HG02840 (cell line): ENCODE measurements around the gene GIT2.
"Not testable (repeated sequence)": the region's sequence is repeated elsewhere in the genome, so short reads cannot be mapped to it uniquely, and the experiment has no call there.

Source experiments
- ATAC-seq: cut with Tn5 transposase; IDR thresholded peaks from one replicate; pipeline ENCODE4 v1.9.1; 2021; ENCODE audit warnings: mild to moderate bottlenecking, moderate library complexity, moderate number of reproducible peaks; ENCODE audit not compliant: unreplicated experiment, low FRiP score

GIT2 gene

DNA sequence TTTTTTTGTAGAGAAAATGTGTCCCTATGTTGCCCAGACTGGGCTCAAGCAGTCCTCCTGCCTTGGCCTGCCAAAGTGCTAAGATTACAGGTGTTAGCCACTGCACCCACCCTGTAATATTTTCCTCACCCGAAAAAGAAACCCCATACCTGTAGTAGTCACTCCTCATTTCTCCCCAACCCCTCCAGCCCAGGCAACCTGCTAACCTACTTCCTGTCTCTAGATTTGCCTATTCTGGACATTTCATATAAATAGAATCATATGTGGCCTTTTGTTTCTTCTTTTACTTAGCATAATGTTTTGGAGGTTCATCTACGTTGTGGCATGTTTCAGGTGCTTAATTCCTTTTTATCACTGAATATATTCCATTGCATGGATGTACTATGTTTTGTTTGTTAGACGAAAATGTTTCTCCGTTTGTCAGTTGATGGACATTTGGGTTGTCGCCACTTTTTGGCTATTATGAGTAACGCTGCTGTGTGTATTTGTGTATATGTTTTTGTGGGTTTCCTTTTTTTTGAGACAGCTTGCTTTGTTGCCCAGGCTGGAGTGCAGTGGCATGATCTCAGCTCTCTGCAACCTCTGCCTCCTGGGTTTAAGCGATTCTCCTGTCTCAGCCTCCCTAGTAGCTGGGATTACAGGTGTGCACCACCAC, 9.3 kb upstream of the GIT2 start:
- no peak for ATAC-seq

- ATAC-seq: no peak
These were observed 8.4 kb upstream of the GIT2 start for GRCh38 chr12:110004598-110004997.

DNA sequence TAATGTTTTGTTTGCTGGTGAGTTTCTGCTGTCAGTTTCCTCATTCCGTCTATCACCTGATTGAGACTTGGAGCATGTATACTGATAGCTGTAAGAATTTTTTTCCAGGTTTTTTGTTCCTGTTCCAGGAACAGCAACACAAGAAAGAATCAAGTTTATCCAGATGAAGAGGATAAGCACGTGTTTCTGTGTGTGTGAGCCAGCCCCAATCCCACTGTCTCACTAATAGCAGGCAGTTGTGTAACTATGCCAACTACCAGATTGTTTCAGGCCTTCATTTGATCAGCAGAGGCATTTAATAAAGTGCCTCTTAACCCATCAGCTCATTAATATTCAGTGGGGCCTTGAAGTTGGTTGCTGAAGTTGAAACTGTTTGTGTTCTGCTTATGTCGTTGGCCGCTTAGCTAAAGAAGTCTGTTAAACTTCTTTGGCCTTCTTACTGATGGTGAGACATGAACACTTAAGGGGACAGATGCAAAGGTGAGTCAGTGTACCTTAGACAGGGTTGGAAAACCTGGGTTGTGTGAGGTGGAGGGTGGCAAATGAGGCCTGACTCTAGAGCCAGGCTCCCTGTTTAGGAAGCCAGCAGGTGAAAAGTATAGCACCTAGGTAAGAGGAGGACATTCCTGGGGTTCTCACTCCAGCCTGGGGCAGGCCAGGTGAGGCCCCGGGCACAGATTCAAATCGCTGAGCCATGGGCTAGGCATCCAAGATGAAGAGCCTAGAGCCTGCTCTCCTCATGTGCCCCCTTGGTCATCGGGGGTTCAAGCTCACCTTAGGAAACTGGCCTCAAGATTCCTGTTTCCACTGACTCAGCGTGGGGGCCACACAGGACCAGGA, 6.7 kb upstream of the GIT2 start:
- no peak for ATAC-seq

- no peak for ATAC-seq
These were observed 5.4 kb upstream of the GIT2 start for GRCh38 chr12:110001596-110001995.

DNA sequence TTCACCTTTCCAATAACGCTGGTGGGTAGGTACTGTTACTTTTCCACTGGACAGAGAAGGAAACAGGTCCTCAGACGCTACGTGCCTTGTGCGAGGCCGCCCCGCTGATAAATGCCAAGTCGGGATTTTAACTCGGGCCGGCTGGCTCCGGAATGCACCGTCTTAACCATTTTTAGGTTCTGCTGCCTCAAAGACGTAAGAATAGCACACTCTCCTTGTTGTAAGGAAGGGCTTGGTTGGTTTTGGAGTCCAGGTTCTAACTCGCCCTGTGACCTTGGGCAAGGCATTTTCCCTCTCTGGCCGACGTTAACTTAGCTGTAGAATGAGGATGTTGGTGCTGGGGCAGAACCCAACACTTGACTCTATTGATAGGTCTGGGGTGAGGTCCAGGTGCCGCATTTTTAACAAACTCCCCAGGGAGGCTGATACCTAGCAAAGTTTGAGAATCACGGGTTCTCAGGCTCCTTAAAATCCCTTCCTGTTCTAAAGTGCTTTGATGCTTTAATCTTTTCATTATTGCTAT, 3.9 kb upstream of the GIT2 start:
- no peak for ATAC-seq

DNA sequence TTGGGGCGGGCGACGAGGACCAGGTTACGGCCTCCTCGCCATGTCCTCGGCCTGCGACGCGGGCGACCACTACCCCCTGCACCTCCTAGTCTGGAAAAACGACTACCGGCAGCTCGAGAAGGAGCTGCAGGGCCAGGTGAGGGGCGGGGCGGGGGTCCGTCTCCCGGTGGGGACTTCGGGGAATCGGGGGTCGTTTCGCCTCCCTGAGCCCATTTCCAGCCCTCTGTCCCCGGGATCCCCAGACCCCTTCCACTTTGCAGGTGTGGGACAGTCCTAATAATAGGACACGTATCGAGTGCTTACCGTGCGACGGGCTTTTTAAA, 3.4 kb upstream of the GIT2 start:
- no peak for ATAC-seq

GRCh38 chr12:109998904-109999648, 2.9 kb upstream of the GIT2 start, which contains the start of gene ANKRD13A:
ANKRD13A (plus strand) TSS chr12:109999430; CDS start chr12:109999689, 259 bp downstream.
- peak; percentile 57 for ATAC-seq

DNA sequence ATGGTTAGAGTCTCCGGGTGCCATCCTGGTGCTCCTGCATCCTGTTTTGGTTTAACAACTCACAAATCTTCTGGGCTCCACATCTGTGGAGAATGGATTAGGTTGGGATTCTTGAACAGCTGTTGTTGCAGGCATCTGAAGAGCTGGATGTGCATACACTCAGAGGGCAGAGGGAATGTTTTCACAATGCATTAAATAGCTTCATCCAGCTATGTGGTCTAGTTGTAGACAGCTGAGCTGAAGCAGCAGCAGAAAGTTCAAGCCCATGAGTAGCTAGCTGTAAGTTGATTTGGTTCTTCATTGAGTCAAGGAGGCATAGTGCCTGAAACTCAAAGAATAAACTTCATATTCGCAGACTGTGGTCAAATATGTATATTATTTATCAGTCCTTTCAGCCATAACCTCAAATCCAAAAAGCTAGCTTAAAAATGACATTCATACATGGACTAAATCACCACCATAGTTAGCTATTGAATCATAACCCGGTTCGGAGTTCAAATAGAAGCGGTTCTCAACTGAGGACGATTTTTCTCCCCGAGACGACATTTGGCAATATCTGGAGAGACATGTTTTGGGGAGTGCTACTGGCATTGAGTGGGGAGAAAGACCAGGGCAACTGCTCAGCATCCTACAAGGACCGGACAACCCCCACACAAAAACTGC, 2.2 kb upstream of the GIT2 start:
- ATAC-seq: no peak

- ATAC-seq: no peak
These were observed 1.2 kb upstream of the GIT2 start for GRCh38 chr12:109997393-109997792.

DNA sequence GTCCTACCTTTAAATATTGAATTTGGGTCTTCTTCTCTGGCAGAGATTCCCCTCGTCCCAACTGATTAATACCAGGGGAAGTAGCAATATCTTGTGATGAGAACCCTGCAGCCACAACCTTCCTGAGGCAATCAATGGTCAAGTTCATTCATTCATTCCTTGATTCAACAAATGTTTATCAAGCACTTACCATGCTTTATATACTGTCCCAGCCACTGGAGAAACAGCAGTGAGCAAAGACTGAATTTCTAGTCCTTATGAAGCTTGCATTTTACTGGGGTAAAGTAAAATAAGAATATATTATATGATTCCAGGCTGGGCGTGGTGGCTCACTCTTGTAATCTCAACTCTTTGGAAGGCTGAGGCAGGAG, 300 bp upstream of the GIT2 start:
- ATAC-seq: no peak

GRCh38 chr12:109995361-109995685, 845 bp downstream of the GIT2 start:
- ATAC-seq: no peak

GRCh38 chr12:109994401-109995175, 1.6 kb downstream of the GIT2 start:
- ATAC-seq: no peak

DNA sequence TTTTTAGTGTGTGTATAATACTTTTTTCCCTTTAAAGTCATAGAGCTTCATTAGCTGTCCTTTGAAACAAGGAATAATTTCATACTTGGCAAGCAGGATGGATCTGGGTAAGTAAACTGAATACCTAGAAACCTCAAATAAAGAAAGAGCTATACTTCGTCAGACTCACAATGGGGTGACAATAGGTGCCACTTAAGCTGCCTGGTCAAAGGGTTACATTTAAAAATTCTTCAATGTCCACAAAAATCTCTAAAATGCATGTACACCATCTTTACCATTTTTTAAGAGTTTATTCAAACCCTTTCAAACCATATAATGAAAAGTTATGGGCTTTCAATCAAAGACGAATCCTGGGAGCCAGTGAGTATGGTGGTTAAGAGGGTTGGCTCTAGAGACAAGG, 3.1 kb downstream of the GIT2 start:
- ATAC-seq: no peak

- ATAC-seq: no peak
These were observed 4.6 kb downstream of the GIT2 start for GRCh38 chr12:109991586-109991985.

- ATAC-seq: no peak
These were observed 6.8 kb downstream of the GIT2 start for GRCh38 chr12:109989380-109989779.

DNA sequence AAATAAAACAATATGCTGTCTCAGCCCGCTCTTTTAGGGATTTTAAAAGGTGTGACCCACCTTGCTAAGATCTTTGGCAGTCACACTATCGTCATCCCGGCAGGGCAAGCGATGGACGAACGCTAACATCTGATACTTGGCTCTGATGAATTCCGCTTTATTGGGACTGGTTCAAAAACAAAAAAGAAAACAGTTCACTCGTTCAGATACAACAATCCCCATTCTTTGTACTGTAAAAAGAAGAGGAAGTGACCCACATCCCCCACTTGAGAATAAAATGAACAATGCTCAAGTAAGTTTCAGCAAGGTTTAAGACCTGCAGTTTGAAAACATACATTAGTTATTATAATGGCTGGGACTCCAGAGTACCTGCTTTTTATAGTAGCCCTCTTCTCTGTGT, 7.3 kb downstream of the GIT2 start:
- ATAC-seq: no peak

DNA sequence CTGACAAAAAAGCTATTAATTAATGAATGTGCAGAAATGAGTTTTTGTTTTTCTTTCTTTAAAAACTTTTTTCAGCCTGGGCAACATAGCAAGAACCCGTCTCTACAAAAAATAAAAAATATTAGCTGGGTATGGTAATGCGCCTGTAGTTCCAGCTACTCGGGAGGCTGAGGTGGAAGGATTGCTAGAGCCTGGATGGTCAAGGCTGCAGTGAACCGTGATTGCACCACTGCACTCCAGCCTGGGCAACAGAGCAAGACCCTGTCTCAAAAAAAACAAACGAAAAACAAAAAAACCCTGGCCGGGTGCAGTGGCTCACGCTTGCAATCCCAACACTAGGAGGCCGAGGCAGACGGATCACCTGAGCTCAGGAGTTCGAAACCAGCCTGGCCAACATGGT, 7.9 kb downstream of the GIT2 start:
- no peak for ATAC-seq

DNA sequence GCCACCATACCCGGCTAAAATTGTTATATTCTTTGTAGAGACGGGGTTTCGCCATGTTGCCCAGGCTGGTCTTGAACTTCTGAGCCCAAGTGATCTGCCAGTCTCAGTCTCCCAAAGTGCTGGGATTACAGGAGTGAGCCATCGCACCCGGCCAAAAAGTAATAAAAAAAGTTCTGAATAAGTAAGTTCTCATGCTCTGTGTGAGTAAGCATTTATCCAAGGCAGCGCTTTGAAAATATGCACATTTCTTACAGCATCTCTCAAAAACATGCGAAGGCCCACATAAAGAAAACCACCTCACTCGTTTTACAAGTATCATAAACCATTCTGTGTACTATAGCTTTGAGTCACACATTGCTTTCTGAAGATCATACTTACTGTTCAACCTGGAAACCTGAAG, 8.6 kb downstream of the GIT2 start:
- ATAC-seq: no peak

DNA sequence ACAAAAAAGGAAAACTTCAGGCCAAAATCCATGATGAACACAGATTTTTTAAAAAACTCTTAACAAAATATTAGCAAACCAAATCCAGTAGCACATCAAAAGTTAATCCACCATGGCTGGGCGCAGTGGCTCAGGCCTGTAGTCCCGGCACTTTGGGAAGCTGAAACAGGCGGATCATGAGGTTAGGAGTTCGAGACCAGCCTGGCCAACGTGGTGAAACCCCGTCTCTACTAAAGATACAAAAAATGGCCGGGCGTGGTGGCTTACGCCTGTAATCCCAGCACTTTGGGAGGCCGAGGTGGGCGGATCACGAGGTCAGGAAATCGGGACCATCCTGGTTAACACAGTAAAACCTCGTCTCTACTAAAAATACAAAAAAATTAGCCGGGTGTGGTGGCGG, 9.9 kb downstream of the GIT2 start:
- ATAC-seq: not testable (repeated sequence)
